Astrocyte of the hippocampus (primary cell): Measurements from ENCODE around the gene ARHGDIG.
A peak's percentile ranks its signal among the peaks of the same experiment; 100 is the strongest.
"Not testable (repeated sequence)": the region's sequence is repeated elsewhere in the genome, so short reads cannot be mapped to it uniquely, and the experiment has no call there.

Experiments
- DNase-seq: peaks from one replicate; pipeline ENCODE4 v3.0.0; 2011; ENCODE audit warnings: low read depth, low spot score

Gene ARHGDIG

DNA sequence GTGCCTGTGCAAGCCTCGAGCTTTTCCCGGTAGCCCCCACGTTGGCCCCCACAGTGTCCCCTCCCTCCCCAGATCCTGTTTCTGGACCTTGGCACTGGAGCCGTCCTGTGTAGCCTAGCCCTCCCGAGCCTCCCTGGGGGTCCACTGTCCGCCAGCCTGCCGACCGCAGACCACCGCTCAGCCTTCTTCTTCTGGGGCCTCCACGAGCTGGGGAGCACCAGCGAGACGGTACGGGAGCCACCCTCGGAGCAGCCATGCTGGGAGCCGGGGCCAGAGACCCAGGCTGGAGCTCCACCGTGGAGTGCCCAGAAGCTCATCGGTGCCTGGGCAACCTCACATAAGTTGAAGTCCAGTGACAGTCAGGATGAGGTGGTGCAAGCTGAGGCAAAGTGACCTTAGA, 16.4 kb upstream of the ARHGDIG start:
- DNase-seq, result no peak

DNA sequence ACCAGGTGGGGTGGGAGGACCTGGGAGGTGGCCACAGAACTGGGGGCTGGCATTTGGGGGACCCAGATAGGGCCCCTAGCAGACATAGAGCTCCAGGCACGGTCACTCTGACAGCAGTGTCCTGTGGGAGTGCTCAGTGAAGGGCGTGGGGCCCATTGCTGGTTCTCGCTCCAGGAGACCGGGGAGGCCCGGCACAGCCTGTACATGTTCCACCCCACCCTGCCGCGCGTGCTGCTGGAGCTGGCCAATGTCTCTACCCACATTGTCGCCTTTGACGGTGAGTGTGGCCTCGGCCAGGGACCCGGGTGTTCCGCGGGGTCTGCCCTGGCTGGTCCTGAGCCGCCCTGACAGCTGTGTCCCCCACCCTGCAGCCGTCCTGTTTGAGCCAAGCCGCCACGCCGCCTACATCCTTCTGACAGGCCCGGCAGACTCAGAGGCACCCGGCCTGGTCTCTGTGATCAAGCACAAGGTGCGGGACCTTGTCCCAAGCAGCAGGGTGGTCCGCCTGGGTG, 15.9 kb upstream of the ARHGDIG start:
- DNase-seq, result no peak

DNA sequence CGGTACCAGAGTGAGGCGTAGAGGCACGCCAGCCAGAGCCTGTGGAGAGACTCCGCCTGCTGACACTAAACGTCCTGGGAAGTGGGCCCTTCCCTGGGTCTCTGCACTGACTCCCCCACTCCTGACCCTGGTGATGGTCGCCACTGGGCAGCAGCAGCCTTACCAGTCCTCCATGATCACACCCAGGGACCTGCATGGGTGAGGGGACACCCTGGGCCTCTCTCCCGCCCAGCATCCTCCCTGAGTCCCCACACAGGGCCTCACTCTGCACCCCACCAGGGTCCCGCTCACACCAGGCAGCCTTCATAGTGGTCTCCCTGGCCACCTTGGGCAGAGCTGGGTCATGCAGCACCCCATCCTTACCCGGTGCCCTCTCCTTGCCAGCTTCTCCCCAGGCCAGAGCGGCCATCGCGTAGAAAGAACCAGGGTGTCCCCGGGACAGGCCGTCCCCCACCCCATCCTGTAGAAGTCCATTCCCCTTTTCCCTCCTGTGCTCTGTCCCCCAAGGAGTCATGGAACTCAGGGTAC, 15.3 kb upstream of the ARHGDIG start:
- DNase-seq, result no peak

- no peak for DNase-seq
These were observed 14.7 kb upstream of the ARHGDIG start for GRCh38 chr16:265711-266110.

- no peak for DNase-seq
These were observed 13.9 kb upstream of the ARHGDIG start for GRCh38 chr16:266258-267164.

GRCh38 chr16:267562-267961, 12.8 kb upstream of the ARHGDIG start:
- not testable (repeated sequence) for DNase-seq

- DNase-seq, result no peak
These were observed 12.0 kb upstream of the ARHGDIG start for GRCh38 chr16:268141-269053.

- no peak for DNase-seq
These were observed 11.2 kb upstream of the ARHGDIG start for GRCh38 chr16:269061-269796.

GRCh38 chr16:270381-271255, 9.8 kb upstream of the ARHGDIG start:
- no peak for DNase-seq

DNA sequence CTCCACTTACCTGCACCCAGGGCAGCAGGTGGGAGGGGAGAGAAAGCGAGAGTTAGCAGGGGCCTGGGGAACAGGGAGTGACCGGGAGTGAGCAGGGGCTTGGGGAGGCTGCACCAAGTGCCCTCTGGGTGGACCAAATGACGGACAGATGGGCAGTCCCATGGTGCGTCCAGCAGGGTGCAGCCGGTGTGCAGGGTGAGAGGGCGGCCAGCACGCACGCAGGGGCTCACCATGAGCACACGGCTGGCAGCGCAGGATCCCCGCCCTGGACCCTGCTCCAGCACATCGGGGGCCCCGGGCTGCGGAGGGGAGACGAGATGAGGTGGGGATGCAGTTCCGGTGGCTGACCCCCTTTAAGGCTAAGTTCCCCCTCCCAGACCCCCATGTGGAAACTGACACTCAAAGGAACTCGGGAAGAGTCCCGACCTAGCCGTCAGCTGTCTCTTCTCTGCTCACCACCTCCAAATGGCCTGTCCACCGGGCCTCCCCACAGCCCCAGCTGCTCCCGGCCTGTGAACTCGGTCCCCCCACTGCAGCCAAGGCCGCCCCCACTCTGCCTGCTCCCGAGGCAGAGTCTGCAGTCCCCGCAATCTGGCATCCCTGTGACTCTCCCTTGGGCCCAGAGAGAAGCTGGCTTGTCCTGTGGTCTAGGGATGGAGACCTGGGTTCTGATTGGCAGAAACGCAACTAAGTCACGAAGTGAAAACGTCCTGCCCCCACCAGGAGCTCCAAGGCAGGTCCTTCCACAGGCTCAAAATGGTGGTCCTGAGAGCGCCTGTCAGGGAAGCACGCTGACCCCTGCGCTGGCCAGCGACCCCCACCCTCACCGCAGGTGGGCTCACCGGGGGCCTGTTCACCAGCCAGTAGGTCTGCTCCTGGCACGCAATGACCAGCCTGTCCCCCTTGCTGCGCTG, 7.5 kb upstream of the ARHGDIG start:
- no peak for DNase-seq

DNA sequence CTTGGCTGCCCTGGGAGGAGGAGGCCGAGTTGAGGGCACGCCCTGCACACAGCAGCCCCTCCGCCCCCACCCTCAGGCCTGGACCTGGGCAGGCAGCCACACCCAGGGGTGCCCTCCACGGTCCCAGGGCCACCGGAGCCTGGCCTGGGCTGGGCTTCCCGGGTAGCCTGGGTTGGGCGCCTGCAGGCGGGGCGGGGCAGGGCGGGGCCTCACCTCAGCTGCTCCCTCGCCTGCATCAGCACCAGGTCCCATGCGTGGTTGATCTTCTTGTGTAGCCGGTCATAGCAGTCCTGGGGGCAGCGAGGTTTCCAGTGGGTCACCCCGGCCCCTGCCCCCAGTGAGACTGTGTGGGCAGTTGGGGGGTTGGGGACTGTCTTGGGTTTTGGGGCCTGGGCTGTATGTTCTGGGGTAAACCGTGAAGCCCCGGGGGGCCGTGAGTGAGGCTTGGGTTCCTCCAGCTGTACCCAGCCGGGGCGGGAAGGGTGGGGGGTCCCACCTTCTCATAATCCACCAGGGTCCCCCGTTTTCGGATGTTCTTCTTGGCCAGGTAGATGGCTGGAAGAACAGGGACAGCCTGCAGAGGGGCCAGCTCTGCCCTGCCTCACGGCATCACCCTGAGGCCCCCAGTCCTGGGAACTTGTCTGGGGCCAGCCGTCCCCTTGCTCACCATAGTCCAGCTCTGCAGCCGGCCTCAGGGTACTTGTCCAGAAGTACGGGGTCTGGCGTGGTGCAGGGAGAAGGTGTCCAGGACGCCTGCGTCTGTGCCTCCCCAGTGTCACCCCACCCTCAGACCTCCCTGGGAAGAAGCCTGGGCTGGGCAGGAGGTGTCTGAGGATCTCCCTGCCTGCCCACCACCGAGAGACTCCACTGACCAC, 6.6 kb upstream of the ARHGDIG start:
- DNase-seq, result no peak

DNA sequence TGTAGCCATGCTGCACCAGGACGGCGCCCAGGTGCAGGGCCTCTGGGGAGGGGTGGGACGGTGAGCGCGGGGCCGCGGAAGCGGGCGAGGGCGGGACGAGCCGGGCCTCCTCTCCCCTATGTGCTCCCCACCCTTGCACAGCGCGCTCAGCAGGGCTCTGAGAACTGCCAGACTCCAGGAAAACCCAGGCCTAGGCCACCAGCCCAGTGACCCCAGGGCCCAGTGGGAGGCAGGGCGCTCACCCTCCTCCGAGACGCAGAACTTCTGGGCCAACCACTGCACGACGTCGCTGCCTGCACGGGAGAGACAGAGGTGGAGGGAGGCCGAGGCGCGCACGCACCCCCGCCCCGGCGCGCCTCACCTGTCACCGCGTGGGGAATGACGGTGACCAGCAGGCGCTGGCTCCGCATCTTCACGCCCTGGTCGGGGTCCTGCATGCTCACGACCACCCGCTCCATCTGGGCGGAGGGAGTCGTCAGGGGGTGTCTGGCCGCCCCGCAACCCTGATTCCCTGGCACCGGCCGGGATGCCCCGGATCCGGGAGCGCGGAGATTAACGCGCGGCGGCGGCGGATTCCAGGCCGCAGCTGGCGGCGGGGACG, 5.2 kb upstream of the ARHGDIG start:
- DNase-seq, result no peak

GRCh38 chr16:275786-276232, 4.6 kb upstream of the ARHGDIG start, which contains the start of gene RGS11:
RGS11 (minus strand) TSS chr16:275944; CDS start chr16:275911, 33 bp downstream.
- no peak for DNase-seq

DNA sequence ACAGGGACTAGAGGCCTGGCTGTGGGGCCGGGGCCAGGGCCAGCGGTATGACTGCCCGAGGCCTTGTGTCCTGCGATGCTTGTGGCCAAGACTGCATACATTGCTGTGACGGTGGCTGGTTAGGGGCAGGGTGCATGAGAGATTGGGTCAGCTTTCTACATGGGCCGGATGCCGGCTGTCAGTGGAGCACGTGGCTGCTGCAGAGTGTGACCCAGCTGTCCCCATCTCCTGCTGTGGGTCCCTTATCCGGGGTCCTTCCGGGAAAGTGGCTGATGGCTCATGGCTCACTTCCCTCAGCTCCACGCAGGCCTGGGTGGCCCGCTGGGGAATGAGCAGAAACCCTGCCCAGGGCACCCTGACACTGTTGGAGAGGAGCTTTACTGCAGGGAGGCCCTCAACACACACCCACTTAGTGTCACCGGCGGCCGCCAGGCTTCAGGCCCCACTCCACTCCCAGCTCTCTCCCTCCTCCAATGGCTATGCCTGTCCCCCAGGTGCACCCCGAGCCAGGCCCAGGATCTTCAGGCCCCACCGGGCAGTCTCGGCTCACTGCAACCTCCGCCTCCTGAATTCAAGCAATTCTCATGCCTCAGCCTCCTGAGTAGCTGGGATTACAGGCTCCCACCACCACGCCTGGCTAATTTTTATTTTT, 3.8 kb upstream of the ARHGDIG start:
- no peak for DNase-seq

- DNase-seq, result peak; percentile 48
These were observed 1.5 kb upstream of the ARHGDIG start for GRCh38 chr16:278863-279366.

DNA sequence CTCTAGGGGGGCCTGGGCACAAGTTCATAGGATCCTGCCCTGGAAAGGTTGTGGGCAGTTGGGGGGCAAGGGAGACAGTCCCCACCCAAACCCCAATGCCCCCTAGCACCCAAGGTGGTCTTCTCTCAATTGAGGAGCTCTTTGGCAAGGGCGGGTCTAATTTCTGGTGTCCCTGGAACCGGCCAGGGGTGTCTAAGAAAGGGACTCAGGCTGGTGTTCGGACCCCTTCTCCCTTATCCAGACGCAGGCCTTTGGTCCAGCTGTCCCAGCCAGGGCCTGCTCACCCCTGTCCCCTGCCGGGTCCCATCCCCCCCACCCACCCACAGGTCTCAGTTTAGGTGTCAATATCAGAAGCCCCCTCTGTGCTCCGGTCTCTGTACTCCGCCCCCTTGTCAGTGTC, 860 bp upstream of the ARHGDIG start:
- no peak for DNase-seq

GRCh38 chr16:280005-280460, 358 bp upstream of the ARHGDIG start:
- no peak for DNase-seq
